ENCODE results near the gene FBRSL1. TPM values are rescaled to one million over a fixed set of nuclear protein-coding genes. Genes with fewer than 3 reads are reported as not detected.

The FBRSL1 gene
- total and polyA plus RNA-seq, 2 of the 8 experiments (the other 6 are each of a cell fraction or from before 2014, with no cell fraction given), result 18.4 to 109 TPM

- no peak for TF ChIP-seq CTBP2 (IDR thresholded peaks at IDR 0.05; ENCODE audit: borderline replicate concordance, insufficient read depth, insufficient read length, low read length)
- no peak for TF ChIP-seq TAF1 (IDR thresholded peaks at IDR 0.05; ENCODE audit: low read depth, low read length)
- TF ChIP-seq KDM1A (IDR thresholded peaks at IDR 0.05; ENCODE audit: borderline replicate concordance, low read length), result no peak
- TF ChIP-seq NANOG (IDR thresholded peaks at IDR 0.05; ENCODE audit: insufficient read depth, low read depth, low read length, poor library complexity, severe bottlenecking), result no peak
These were observed 36.4 kb upstream of the FBRSL1 start (continued) for GRCh38 chr12:132453361-132454192.
